Gastrocnemius medialis (tissue), 4 donors: Measurements from ENCODE around the gene TOP3A.

Source experiments
- CTCF ChIP-seq, 5 experiments: fragments of 450-650 bp in 3 of 5; fragments of 200-600 bp in 2 of 5; sonication (generic) in 2 of 5; IDR thresholded peaks in 4 of 5; conservative IDR thresholded peaks in 1 of 5; 1 replicate in 4 of 5; 2 replicates in 1 of 5; pipeline ENCODE4 v1.5.1; 2016 to 2019; ENCODE audit warnings: antibody characterized with exemption in 5 of 5, mild to moderate bottlenecking in 3 of 5, moderate library complexity in 3 of 5
- POLR2A ChIP-seq, 2 donors: fragments of 450-650 bp; IDR thresholded peaks; one replicate each; pipeline ENCODE4 v1.6.1; 2017; ENCODE audit warnings: antibody characterized with exemption in 2 of 2, mild to moderate bottlenecking in 2 of 2, moderate library complexity in 2 of 2

- TF ChIP-seq POLR2A (IDR thresholded peaks at IDR 0.05) = no peak
- no peak for TF ChIP-seq CTCF (IDR thresholded peaks at IDR 0.05 in 4 of 5, conservative IDR thresholded peaks at IDR 0.05 in 1 of 5)
Measured at GRCh38 chr17:18262641-18263040, 52.2 kb downstream of the TOP3A start.
